Measurements from ENCODE around the gene SNRPA. TPM values are rescaled to one million over a fixed set of nuclear protein-coding genes. Genes with fewer than 3 reads are reported as not detected.
A peak's percentile ranks its signal among the peaks of the same experiment; 100 is the strongest.

Gene SNRPA
- total and polyA plus RNA-seq, 2 of the 13 experiments (the other 11 are each of a cell fraction or from before 2014, with no cell fraction given), result 59.6 to 162 TPM

GRCh38 chr19:40777937-40778705, 27.1 kb downstream of the SNRPA start, which contains the start of gene RAB4B (continued):
- peak; percentile 54; the same call in 1 of the 2 replicates for TF ChIP-seq POGZ (CRISPR knock-in tag; IDR thresholded peaks at IDR 0.05)
- TF ChIP-seq NPAS2 (CRISPR knock-in tag; IDR thresholded peaks at IDR 0.05; ENCODE audit: borderline replicate concordance), result no peak
- no peak for TF ChIP-seq KIAA2018 (CRISPR knock-in tag; IDR thresholded peaks at IDR 0.05; ENCODE audit: borderline replicate concordance)
- no peak for TF ChIP-seq HOXA3 (CRISPR knock-in tag; IDR thresholded peaks at IDR 0.05)
- TF ChIP-seq SSRP1 (CRISPR knock-in tag; IDR thresholded peaks at IDR 0.05), result no peak
- 0 out of 2 replicates have a peak, but pooled peaks have one; percentile 25 for TF ChIP-seq TBX3 (IDR thresholded peaks at IDR 0.05; ENCODE audit: borderline replicate concordance)
- 0 out of 2 replicates have a peak, but pooled peaks have one; percentile 35 for TF ChIP-seq ZNF501 (CRISPR knock-in tag; IDR thresholded peaks at IDR 0.05)
- TF ChIP-seq THAP11 (CRISPR knock-in tag; IDR thresholded peaks at IDR 0.05), result peak; percentile 78
- no peak for TF ChIP-seq ZNF264 (CRISPR knock-in tag; IDR thresholded peaks at IDR 0.05)
- TF ChIP-seq TEF (CRISPR knock-in tag; IDR thresholded peaks at IDR 0.05), result no peak
- no peak for TF ChIP-seq ZC3H13 (CRISPR knock-in tag; IDR thresholded peaks at IDR 0.05)
- no peak for TF ChIP-seq ZNF383 (CRISPR knock-in tag; IDR thresholded peaks at IDR 0.05; ENCODE audit: borderline replicate concordance)
- no peak for TF ChIP-seq HNF1A (IDR thresholded peaks at IDR 0.05; ENCODE audit: low read depth)
- peak; percentile 53; the same call in 1 of the 2 replicates for TF ChIP-seq HNF1A (CRISPR knock-in tag; IDR thresholded peaks at IDR 0.05; ENCODE audit: borderline replicate concordance)
- peak; percentile 82 for TF ChIP-seq RBFOX2 (IDR thresholded peaks at IDR 0.05; ENCODE audit: low read depth, low read length)
- TF ChIP-seq DDIT3 (CRISPR knock-in tag; IDR thresholded peaks at IDR 0.05), result no peak

Measured in HepG2 (cell line).